SK-N-SH (cell line): ENCODE measurements around the gene PXMP4.

Source experiments
- EZH2phosphoT487 ChIP-seq: fragments of 200-600 bp; sonication (generic); IDR thresholded peaks from 2 replicates; pipeline ENCODE4 v1.6.1; 2017; ENCODE audit warnings: low read depth, mixed run types, mild to moderate bottlenecking, antibody characterized with exemption, moderate library complexity, borderline replicate concordance
- MAX ChIP-seq: IDR thresholded peaks from 2 replicates; pipeline ENCODE4 v1.4.0; 2012; ENCODE audit warnings: low read depth
- RAD21 ChIP-seq: IDR thresholded peaks from 2 replicates; pipeline ENCODE4 v1.6.1; 2012; ENCODE audit warnings: mild to moderate bottlenecking, low read length
- SIN3A ChIP-seq: IDR thresholded peaks from 2 replicates; pipeline ENCODE4 v1.6.1; 2012; ENCODE audit warnings: low read depth, mild to moderate bottlenecking, low read length, moderate library complexity, borderline replicate concordance
- YY1 ChIP-seq: IDR thresholded peaks from 2 replicates; pipeline ENCODE4 v1.4.0; 2012; ENCODE audit warnings: low read depth, mild to moderate bottlenecking
- TF ChIP-seq, protein P1 (sequence below): fragments of 200-600 bp; sonication (generic); IDR thresholded peaks from 2 replicates; pipeline ENCODE4 v1.6.1; 2017; ENCODE audit warnings: antibody characterized with exemption, mild to moderate bottlenecking, moderate library complexity

DNA sequence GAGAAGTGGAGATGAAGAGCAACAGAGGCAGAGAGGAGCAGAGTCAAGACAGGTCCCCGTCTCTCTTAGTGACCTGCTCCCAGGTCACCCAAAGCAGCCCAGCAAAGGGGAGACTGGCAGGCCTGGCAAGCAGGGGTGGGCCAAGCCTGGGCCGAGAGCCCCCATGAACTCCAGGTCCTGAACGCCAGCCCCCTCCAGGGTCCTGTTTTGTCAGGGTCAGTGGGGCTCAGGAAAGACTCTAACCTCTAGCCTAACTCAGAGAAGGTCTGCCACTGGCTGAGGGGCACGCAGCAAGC is 47.0 kb downstream of the PXMP4 start:
- no peak for TF ChIP-seq EZH2phosphoT487
- TF ChIP-seq MAX: no peak
- no peak for TF ChIP-seq RAD21
- TF ChIP-seq, protein P1, sequence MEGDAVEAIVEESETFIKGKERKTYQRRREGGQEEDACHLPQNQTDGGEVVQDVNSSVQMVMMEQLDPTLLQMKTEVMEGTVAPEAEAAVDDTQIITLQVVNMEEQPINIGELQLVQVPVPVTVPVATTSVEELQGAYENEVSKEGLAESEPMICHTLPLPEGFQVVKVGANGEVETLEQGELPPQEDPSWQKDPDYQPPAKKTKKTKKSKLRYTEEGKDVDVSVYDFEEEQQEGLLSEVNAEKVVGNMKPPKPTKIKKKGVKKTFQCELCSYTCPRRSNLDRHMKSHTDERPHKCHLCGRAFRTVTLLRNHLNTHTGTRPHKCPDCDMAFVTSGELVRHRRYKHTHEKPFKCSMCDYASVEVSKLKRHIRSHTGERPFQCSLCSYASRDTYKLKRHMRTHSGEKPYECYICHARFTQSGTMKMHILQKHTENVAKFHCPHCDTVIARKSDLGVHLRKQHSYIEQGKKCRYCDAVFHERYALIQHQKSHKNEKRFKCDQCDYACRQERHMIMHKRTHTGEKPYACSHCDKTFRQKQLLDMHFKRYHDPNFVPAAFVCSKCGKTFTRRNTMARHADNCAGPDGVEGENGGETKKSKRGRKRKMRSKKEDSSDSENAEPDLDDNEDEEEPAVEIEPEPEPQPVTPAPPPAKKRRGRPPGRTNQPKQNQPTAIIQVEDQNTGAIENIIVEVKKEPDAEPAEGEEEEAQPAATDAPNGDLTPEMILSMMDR: no peak
- TF ChIP-seq YY1: no peak
- TF ChIP-seq SIN3A: no peak
